GM18508 (cell line): ENCODE results near the gene SLC2A9.

Source experiments
- ATAC-seq: cut with Tn5 transposase; IDR thresholded peaks from one replicate; pipeline ENCODE4 v1.9.1; 2021; ENCODE audit warnings: moderate number of reproducible peaks; ENCODE audit not compliant: insufficient read depth, unreplicated experiment

SLC2A9 gene

GRCh38 chr4:10022346-10023049 is 1.2 kb upstream of the SLC2A9 start:
- no peak for ATAC-seq

DNA sequence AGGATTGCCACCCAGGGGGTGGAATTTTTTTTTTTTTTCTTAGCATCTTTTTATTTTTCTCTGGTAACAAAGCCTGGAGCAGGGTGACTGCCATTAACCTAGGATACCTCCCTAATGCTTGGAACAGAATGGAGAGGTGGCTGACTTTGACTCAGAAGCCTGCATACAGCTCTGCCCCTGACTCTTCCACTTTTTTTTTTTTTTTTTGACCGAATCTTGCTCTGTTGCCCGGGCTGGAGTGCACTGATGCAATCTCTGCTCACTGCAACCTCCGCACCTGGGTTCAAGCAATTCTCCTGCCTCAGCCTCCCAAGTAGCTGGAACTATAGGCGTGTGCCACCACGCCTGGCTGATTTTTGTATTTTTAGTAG is 341 bp upstream of the SLC2A9 start:
- ATAC-seq, result no peak

GRCh38 chr4:10020106-10020505 is 1.2 kb downstream of the SLC2A9 start:
- ATAC-seq, result no peak

- ATAC-seq, result no peak
Measured at GRCh38 chr4:10019521-10020051, 1.7 kb downstream of the SLC2A9 start.

DNA sequence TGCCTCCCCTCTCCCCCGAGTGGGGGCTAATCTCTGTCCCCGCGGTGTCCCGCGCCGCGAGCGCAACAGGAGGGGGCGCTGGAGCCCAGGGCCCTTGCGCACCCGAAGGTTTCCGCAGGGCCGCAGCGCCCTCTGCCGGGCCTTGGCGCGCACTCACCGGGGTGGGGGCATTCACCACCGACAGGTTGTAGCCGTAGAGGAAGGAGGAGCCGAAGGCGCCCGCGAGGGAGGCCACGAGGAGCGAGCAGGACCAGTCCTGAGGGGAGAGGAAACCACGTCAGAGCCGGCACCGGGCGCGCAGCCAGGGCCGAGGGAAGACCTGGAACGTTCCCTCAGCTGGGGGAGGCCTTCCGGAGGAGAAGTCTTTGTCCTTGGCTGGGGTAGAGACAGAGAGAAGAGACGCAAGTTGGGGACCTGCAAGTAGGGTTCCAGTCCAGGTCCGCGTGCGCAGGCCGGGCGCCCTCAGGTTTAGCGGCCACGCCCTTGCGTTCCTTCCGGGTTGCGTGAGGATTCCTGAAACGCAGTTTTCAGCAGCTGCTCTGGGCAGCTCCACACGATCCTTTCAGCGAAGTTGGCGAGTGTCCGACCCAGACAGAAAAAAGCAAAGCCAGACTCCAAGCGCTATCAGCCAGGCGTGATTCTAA is 2.4 kb downstream of the SLC2A9 start:
- peak; percentile 83 for ATAC-seq

GRCh38 chr4:10017037-10017893 is 4.0 kb downstream of the SLC2A9 start:
- no peak for ATAC-seq

- ATAC-seq, result no peak
Measured at GRCh38 chr4:10016169-10016568, 5.1 kb downstream of the SLC2A9 start.

GRCh38 chr4:10015140-10015753 is 6.0 kb downstream of the SLC2A9 start:
- ATAC-seq, result no peak

DNA sequence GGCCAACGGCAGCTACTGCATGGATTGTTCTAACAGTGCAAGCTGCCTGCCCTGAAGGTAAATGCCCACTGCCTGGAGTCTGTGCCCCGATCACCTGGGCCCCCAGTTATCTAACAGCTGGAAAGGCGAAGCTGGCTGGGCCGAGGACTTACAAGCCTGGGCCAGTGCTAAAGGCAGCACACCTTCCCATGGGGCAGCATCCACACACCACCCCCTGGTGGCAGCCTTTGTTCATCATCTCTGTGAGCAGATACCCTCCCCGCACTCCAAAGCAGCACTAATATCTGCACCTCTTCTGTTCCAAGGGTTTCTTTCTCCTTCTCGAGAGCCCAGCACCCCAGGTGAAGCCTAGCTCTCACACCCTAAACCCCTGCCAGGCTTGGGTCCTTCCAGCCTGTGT is 7.6 kb downstream of the SLC2A9 start:
- ATAC-seq, result no peak

GRCh38 chr4:10011885-10012284 is 9.4 kb downstream of the SLC2A9 start:
- no peak for ATAC-seq

- no peak for ATAC-seq
Measured at GRCh38 chr4:10011277-10011676, 10.0 kb downstream of the SLC2A9 start.

GRCh38 chr4:10009861-10010500 is 11.3 kb downstream of the SLC2A9 start:
- no peak for ATAC-seq

DNA sequence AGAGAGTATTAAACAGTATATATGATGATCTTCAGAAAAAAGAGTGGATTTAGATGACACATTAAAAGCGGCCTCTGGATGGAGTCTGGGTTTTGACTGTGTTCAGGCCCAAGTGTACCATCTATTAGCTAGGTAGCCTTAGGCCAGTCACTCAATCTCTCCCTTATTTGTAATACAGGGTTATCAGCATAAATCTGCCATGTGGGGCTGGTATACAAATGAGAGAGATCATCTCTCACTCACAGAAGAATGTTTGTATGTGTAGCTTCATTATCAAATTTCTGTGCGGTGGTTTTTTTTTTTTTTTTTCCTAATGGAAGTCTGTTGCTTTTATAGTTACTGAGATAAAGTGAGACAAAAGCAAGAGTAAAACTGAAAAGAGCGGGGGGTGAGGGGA is 12.7 kb downstream of the SLC2A9 start:
- ATAC-seq, result no peak

GRCh38 chr4:10007793-10008608 is 13.3 kb downstream of the SLC2A9 start:
- peak; percentile 32 for ATAC-seq

GRCh38 chr4:10007436-10007740 is 13.9 kb downstream of the SLC2A9 start:
- ATAC-seq, result peak; percentile 27

- ATAC-seq, result peak; percentile 17
Measured at GRCh38 chr4:10006601-10007435, 14.5 kb downstream of the SLC2A9 start.

DNA sequence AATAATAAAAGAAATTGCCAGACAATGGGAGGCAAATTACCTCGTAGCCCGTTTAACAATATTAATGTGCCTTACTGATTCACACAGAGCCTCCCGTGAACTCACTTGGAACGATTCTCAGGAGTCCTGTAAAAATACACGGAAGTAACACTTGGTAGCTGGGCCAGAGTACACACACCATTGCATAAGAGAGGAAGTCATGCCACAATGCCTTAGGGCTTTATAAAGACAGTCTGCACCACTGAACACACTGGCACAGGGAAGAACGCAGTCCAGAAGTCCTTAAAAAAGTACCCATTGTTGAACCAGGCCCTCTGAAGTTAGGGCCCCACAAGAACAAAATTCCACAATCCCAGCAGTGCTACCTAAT is 15.1 kb downstream of the SLC2A9 start:
- no peak for ATAC-seq

DNA sequence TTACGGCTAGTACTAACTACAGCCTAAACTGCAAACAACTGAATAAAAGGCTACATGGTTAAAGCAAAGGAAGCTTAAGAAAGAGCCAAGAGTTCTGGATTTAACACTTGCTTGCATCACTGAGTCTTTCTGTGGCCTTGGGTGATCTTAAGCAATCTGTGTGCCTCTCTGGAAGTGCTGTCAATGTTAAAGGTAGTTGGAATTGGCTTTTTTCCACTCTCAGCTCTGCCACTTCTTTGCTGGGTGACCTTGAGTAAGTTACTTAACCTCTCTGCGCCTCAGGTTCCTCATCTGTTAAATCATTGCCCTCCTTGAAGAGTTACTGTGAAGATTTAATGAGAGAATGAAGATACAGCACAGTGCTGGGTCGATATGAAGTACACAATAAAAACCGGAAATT is 15.7 kb downstream of the SLC2A9 start:
- no peak for ATAC-seq

- ATAC-seq, result peak; percentile 33
Measured at GRCh38 chr4:10003666-10004065, 17.6 kb downstream of the SLC2A9 start.
